Camera-type eye (tissue), 1 donor: Measurements from ENCODE around the gene NCF4. TPM values are rescaled to one million over a fixed set of nuclear protein-coding genes. Genes with fewer than 3 reads are reported as not detected.

Experiments used
- total RNA-seq: library from RNA; depleted of rRNA; stranded (reverse); fragments of >200 nt; gene quantifications from one replicate; pipeline ENCODE4 v1.2.3, GENCODE V29; 2014

The NCF4 gene
- total RNA-seq: 5.1 TPM

DNA sequence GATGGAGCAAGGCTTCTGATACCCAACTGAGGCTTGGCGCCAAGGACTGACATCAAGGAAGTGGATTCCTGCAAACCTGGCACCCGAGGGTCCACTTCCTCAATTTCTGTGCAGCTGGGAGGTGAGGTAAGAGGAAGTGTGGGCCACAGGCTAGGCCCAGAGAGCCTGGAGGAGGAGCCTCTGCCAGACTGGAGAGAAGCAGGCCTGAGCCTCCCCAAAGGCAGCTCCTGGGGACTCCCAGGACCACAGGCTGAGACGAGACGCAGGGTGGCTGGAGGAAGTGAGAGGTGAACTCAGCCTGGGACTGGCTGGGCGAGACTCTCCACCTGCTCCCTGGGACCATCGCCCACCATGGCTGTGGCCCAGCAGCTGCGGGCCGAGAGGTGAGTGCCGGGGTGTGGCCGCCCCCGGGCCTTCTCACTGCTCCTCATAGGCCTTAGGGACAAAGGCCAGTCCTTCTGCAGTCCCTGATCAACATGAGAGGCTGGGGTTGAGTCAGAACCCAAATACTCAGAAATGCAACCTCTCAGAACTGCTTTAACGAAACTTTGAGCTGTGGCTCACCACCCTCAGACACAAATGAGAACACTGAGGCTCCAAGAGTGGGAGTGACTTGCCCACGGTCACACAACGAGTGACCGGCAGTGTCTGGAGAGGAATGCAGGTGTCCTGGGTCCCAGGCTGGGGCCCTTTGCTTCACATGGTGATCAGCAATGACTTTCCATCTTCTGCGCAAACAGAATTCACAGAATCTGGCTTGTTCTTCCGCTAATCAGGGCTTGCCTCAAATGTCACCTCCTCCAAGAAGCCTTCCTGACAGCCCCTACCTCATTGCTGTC lies at the start of gene NCF4:
NCF4 (plus strand) TSS at position 186 of the 839 bp plus-strand sequence; CDS start at position 352, 166 bp downstream.

DNA sequence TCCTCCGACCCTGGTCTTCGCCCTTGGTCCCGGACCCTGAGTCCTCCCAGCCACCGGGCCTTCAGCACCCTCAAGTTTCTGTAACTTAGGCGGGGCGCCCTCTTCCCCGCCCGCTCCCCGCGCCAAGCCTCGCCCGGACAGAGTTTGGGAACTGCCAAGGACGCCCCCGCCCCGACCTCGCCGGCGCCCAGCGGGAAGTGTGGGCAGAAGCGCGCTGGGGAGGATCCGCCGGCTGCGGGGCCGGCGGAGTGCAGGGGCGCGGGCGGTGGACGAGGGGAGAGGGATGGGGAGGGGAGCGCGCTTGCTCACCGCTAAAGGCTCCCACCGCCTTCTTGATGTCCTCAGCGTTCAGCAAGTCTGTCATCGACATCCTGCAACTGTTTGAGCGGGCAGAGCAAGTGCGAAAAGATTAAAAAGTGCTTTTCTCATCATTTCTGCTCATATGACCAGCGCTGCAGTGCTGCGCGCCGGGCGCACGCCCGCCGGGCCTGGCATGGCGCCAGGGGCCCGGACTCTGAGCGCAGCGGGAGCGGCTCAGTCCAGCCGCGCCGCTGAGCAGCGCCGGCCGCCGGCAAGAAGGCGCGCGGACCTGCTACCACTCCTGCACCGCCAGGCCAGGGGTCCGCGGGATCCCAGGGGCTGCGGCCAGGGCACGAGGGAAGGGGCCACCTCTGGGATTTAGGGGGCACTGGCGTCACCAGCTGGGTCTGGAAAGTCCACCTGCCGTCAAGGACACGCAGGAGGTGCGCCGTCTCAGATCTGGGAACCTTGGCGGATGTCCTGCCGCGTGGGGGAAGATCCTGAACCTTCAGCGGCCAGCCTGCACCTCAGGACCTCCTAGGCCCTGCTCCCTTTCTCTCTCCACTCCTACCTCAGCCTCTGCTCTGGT lies 43.9 kb upstream of the NCF4 start, which contains the start of gene PVALB:
PVALB (minus strand) TSS at position 400 of the 889 bp plus-strand sequence; CDS start at position 370, 30 bp downstream.

DNA sequence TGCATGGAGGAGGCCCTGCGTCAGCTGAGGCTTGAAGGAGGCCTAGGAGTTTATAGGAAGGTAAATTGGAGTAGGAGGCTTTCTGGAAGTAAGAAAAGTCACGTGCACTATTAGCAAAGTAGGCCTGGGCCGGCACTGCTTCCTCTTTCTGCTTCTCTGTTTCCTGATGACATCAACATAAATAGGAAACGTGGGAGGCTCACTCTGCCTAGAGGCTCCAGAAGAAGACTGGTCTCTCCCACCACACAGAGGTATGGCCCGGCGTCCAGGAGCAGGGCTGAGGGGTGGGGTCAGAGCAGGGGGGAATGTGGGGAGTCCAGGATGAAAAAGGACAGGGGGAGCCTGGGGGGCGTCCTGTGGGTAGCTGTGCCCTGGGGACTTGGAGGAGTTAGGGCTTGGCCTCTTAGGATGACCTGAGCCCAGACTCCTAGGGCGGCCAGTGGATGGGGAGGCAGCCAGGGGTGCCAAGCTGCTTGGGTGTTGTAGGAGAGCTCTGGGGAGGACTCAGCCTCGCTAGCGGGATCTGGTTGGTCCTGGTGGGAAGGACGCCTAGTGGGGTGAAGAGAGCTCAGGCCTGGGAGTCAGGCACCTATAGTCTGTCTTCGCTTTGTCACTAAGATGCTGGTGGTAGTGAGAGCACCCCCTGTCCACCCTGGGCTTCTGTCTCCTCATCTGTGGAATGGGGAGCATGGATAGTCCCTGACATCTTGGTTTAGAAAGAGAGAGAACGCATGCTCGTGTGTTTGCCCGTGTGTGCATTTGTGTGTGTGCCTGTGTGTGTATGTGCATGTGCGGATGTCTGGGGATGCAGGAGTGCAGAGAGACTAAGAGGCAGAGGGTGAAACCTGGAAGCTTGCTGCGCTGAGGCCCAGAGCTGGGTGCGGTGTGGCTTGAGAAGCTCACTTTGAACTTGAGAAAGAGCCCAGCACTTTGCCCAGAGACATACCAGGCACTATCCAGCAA lies 52.9 kb downstream of the NCF4 start, which contains the start of gene CSF2RB:
CSF2RB (plus strand) TSS at position 202 of the 963 bp plus-strand sequence. CDS start 8,580 bp downstream, outside the sequence.

Other genes starting within 250 kb of the NCF4 start
- 1.4 TPM for gene CACNG2, start 157.3 kb upstream of the NCF4 start, total RNA-seq
- gene IFT27, start 84.9 kb upstream of the NCF4 start, total RNA-seq: 23.5 TPM
- 3.2 TPM for gene PVALB, start 44.0 kb upstream of the NCF4 start, total RNA-seq
- gene CSF2RB, start 52.6 kb downstream of the NCF4 start, total RNA-seq: 2.9 TPM
- gene TST, start 158.4 kb downstream of the NCF4 start, total RNA-seq: 16.0 TPM
- 33.3 TPM for gene MPST, start 158.7 kb downstream of the NCF4 start, total RNA-seq
- gene KCTD17, start 190.7 kb downstream of the NCF4 start, total RNA-seq: 34.6 TPM
- gene TMPRSS6, start 248.7 kb downstream of the NCF4 start, total RNA-seq: not detected